ENCODE measurements around the gene SPIRE1. TPM values are rescaled to one million over a fixed set of nuclear protein-coding genes. Genes with fewer than 3 reads are reported as not detected.

The SPIRE1 gene
- total RNA-seq, 2 experiments from 2014 or later, result 0.99 to 1.4 TPM

DNA sequence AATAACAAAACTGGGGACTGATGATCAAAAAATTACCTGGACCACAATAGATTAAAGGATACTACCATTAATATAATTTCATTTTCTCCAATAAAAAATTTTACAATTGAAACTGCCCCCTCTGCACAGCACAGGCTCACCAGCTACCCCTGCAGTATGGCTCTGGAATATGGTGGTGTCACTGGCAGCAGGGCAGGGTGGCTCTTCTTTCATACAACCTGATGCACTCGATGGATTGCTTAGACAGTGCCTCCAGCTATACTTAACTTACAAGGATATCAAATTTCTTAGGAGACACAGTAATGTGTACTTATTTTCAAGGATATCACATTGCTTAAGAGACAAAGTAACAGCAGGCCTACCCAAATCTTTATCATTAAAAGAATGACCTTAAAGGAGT, 126.2 kb downstream of the SPIRE1 start:
- no peak overlapping the region for H3K4me3 ChIP-seq (ENCODE audit: low read length)
- H3K36me3 ChIP-seq (ENCODE audit: insufficient read depth, low read length), result no peaks in the 10 kb centered on the region
- no peaks in the 10 kb centered on the region for H3K9me3 ChIP-seq (ENCODE audit: control insufficient read depth in 1 of 2, insufficient read depth in 1 of 2, low read length in 2 of 2)
- Mint-ChIP-seq H3K9me3 (no peaks in the 10 kb centered on the region), H3K4me1 (ENCODE audit: low read depth) (no peaks in the 10 kb centered on the region), H3K27ac (no peak overlapping the region), H3K4me3 (no peak overlapping the region), H3K27me3 (no peaks in the 10 kb centered on the region), H3K36me3 (ENCODE audit: low read depth) (no peaks in the 10 kb centered on the region)
- ATAC-seq (ENCODE audit: poor library complexity) (no peak), DNase-seq (no peak)
- TF ChIP-seq CTCF (IDR thresholded peaks at IDR 0.05), result no peak
- no peaks in the 10 kb centered on the region for H3K4me1 ChIP-seq (ENCODE audit: insufficient read depth, low read length)
- no peak overlapping the region for H3K27ac ChIP-seq (ENCODE audit: low read depth in 1 of 2, low read length in 2 of 2)
- ChIA-PET POLR2A (no interaction called here), CTCF (no interaction called here)
- intact Hi-C loops (cut with DNase I, micrococcal nuclease), result no loop called here
- no peaks in the 10 kb centered on the region for H3K27me3 ChIP-seq (ENCODE audit: control insufficient read depth in 1 of 2, insufficient read depth in 2 of 2, low read length in 2 of 2)

DNA sequence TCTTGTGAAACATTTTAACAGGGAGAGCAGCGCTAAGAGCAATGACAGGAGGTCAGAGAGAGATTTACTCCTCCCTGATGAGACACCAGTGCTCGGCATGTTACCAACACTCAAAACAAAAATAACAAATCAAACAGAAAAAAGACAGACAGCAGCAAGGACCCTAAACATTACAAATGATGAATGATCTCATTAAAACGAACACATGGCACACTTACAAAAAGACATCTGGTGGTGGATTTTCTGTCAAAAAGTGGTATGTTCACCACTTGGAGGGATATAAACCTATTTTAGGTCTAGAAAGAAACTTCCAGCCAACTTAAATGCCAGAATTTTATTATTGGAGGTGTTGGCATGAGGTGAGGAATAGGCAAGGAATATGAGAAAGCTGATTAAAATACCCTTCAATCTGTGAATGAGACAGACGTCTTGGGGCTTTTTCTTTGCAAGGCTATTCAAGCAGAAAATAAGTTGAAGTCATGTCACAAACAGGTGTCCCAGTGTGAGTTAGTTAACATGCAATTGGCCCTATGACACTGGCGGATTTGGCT, 137.4 kb downstream of the SPIRE1 start:
- Mint-ChIP-seq H3K36me3 (ENCODE audit: low read depth) (no peaks in the 10 kb centered on the region), H3K4me1 (ENCODE audit: low read depth) (no peaks in the 10 kb centered on the region), H3K27ac (no peak overlapping the region), H3K4me3 (no peak overlapping the region), H3K9me3 (no peaks in the 10 kb centered on the region), H3K27me3 (no peaks in the 10 kb centered on the region)
- POLR2A ChIA-PET, result no interaction called here
- no peak for DNase-seq
- intact Hi-C loops (cut with DNase I, micrococcal nuclease), result no loop called here
- no peak for TF ChIP-seq CTCF (IDR thresholded peaks at IDR 0.05)
- Histone ChIP-seq H3K27ac (ENCODE audit: low read depth in 1 of 2, low read length in 2 of 2) (no peak overlapping the region), H3K27me3 (ENCODE audit: control insufficient read depth in 1 of 2, insufficient read depth in 2 of 2, low read length in 2 of 2) (no peaks in the 10 kb centered on the region), H3K36me3 (ENCODE audit: insufficient read depth, low read length) (no peaks in the 10 kb centered on the region), H3K4me1 (ENCODE audit: insufficient read depth, low read length) (no peaks in the 10 kb centered on the region), H3K9me3 (ENCODE audit: control insufficient read depth in 1 of 2, insufficient read depth in 1 of 2, low read length in 2 of 2) (no peaks in the 10 kb centered on the region), H3K4me3 (ENCODE audit: low read length) (no peak overlapping the region)
- CTCF ChIA-PET, result no interaction called here
- ATAC-seq (ENCODE audit: poor library complexity), result no peak

- no peaks in the 10 kb centered on the region for H3K9me3 ChIP-seq (ENCODE audit: control insufficient read depth in 1 of 2, insufficient read depth in 1 of 2, low read length in 2 of 2)
- H3K36me3 ChIP-seq (ENCODE audit: insufficient read depth, low read length), result no peaks in the 10 kb centered on the region
- Mint-ChIP-seq H3K27ac (no peak overlapping the region), H3K27me3 (no peaks in the 10 kb centered on the region), H3K36me3 (ENCODE audit: low read depth) (no peaks in the 10 kb centered on the region), H3K4me1 (ENCODE audit: low read depth) (no peaks in the 10 kb centered on the region), H3K4me3 (no peak overlapping the region), H3K9me3 (no peaks in the 10 kb centered on the region)
- no peak for DNase-seq
- intact Hi-C loops (cut with DNase I, micrococcal nuclease), result no loop called here
- TF ChIP-seq CTCF (IDR thresholded peaks at IDR 0.05), result no peak
- no peak overlapping the region for H3K4me3 ChIP-seq (ENCODE audit: low read length)
- POLR2A ChIA-PET, result no interaction called here
- ATAC-seq (ENCODE audit: poor library complexity), result no peak
- H3K4me1 ChIP-seq (ENCODE audit: insufficient read depth, low read length), result no peaks in the 10 kb centered on the region
- H3K27me3 ChIP-seq (ENCODE audit: control insufficient read depth in 1 of 2, insufficient read depth in 2 of 2, low read length in 2 of 2), result no peaks in the 10 kb centered on the region
- no peak overlapping the region for H3K27ac ChIP-seq (ENCODE audit: low read depth in 1 of 2, low read length in 2 of 2)
- CTCF ChIA-PET, result no interaction called here
Observed at GRCh38 chr18:12518832-12519531, 138.9 kb downstream of the SPIRE1 start.

Data from CD4-positive, alpha-beta T cell (primary cell).